GM23338 (cell line): ENCODE data around the gene RMC1.

ENCODE experiments used
- CREB1 ChIP-seq: fragments of 250-450 bp; sonication (Bioruptor Pico); IDR thresholded peaks from 2 replicates; pipeline ENCODE4 v1.5.0; 2020; ENCODE audit warnings: low read depth, mild to moderate bottlenecking, moderate library complexity
- CTCF ChIP-seq, 2 experiments: fragments of 200-600 bp in 1 of 2; sonication (generic) in 1 of 2; conservative IDR thresholded peaks; 2 replicates each; pipeline versions ENCODE4 v1.5.1 to v1.6.1; 2016 to 2017; ENCODE audit warnings: antibody characterized with exemption in 2 of 2, low read depth in 2 of 2, mild to moderate bottlenecking in 2 of 2, moderate library complexity in 1 of 2
- EZH2 ChIP-seq: fragments of 200-600 bp; sonication (generic); IDR thresholded peaks from one replicate; pipeline ENCODE4 v1.8.0; 2017; ENCODE audit warnings: antibody characterized with exemption, mild to moderate bottlenecking, low read depth; ENCODE audit not compliant: unreplicated experiment
- EZH2phosphoT487 ChIP-seq: fragments of 200-600 bp; sonication (generic); IDR thresholded peaks from one replicate; pipeline ENCODE4 v1.8.1; 2018; ENCODE audit warnings: antibody characterized with exemption; ENCODE audit not compliant: unreplicated experiment
- JUNB ChIP-seq: IDR thresholded peaks from one replicate; pipeline ENCODE4 v1.6.1; 2016; ENCODE audit warnings: antibody characterized with exemption; ENCODE audit not compliant: unreplicated experiment
- NANOG ChIP-seq: IDR thresholded peaks from 2 replicates; pipeline ENCODE4 v1.6.1; 2016; ENCODE audit warnings: antibody characterized with exemption, borderline replicate concordance
- POLR2AphosphoS5 ChIP-seq: IDR thresholded peaks from 2 replicates; pipeline ENCODE4 v1.6.1; 2016; ENCODE audit warnings: antibody characterized with exemption, low read depth
- STAT1 ChIP-seq: IDR thresholded peaks from one replicate; pipeline ENCODE4 v1.6.1; 2016; ENCODE audit warnings: antibody characterized with exemption; ENCODE audit not compliant: unreplicated experiment
- ZNF114 ChIP-seq: fragments of 250-450 bp; sonication (Bioruptor Pico); IDR thresholded peaks from 2 replicates; pipeline ENCODE4 v1.5.0; 2020; ENCODE audit warnings: mild to moderate bottlenecking, moderate library complexity
- ZNF331 ChIP-seq: fragments of 250-450 bp; sonication (Bioruptor Pico); IDR thresholded peaks from 2 replicates; pipeline ENCODE4 v1.5.0; 2020; ENCODE audit warnings: low read depth, mild to moderate bottlenecking, moderate library complexity
- ZNF462 ChIP-seq: fragments of 250-450 bp; sonication (Bioruptor Pico); IDR thresholded peaks from 2 replicates; pipeline ENCODE4 v1.5.0; 2020; ENCODE audit warnings: mild to moderate bottlenecking, moderate library complexity
- TF ChIP-seq, protein P1 (sequence below): IDR thresholded peaks from 2 replicates; pipeline ENCODE4 v1.6.1; 2016; ENCODE audit warnings: antibody characterized with exemption
- TF ChIP-seq, protein P2 (sequence below): IDR thresholded peaks from one replicate; pipeline ENCODE4 v1.6.1; 2018; ENCODE audit warnings: antibody characterized with exemption; ENCODE audit not compliant: unreplicated experiment

GRCh38 chr18:23567671-23568070 is 64.4 kb downstream of the RMC1 start:
- TF ChIP-seq CTCF (conservative IDR thresholded peaks at IDR 0.05; ENCODE audit: low read depth in 2 of 2) (no peak), EZH2 (no peak), ZNF462 (CRISPR knock-in tag) (no peak), EZH2phosphoT487 (no peak), STAT1 (no peak), JUNB (no peak), POLR2AphosphoS5 (no peak), CREB1 (CRISPR knock-in tag) (no peak), ZNF114 (no peak), NANOG (no peak), ZNF331 (CRISPR knock-in tag) (no peak)
- TF ChIP-seq, protein P1, sequence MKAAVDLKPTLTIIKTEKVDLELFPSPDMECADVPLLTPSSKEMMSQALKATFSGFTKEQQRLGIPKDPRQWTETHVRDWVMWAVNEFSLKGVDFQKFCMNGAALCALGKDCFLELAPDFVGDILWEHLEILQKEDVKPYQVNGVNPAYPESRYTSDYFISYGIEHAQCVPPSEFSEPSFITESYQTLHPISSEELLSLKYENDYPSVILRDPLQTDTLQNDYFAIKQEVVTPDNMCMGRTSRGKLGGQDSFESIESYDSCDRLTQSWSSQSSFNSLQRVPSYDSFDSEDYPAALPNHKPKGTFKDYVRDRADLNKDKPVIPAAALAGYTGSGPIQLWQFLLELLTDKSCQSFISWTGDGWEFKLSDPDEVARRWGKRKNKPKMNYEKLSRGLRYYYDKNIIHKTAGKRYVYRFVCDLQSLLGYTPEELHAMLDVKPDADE, result no peak
- TF ChIP-seq, protein P2, sequence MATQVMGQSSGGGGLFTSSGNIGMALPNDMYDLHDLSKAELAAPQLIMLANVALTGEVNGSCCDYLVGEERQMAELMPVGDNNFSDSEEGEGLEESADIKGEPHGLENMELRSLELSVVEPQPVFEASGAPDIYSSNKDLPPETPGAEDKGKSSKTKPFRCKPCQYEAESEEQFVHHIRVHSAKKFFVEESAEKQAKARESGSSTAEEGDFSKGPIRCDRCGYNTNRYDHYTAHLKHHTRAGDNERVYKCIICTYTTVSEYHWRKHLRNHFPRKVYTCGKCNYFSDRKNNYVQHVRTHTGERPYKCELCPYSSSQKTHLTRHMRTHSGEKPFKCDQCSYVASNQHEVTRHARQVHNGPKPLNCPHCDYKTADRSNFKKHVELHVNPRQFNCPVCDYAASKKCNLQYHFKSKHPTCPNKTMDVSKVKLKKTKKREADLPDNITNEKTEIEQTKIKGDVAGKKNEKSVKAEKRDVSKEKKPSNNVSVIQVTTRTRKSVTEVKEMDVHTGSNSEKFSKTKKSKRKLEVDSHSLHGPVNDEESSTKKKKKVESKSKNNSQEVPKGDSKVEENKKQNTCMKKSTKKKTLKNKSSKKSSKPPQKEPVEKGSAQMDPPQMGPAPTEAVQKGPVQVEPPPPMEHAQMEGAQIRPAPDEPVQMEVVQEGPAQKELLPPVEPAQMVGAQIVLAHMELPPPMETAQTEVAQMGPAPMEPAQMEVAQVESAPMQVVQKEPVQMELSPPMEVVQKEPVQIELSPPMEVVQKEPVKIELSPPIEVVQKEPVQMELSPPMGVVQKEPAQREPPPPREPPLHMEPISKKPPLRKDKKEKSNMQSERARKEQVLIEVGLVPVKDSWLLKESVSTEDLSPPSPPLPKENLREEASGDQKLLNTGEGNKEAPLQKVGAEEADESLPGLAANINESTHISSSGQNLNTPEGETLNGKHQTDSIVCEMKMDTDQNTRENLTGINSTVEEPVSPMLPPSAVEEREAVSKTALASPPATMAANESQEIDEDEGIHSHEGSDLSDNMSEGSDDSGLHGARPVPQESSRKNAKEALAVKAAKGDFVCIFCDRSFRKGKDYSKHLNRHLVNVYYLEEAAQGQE, result no peak
